HepG2 (cell line): ENCODE data around the gene PTPRH.

Experiments used
- EP300 ChIP-seq, 3 experiments: sonication (generic) in 1 of 3; formaldehyde crosslinking in 1 of 3; IDR thresholded peaks; 2 replicates each; pipeline versions ENCODE4 v1.5.1 to v1.6.1; 2011 to 2020; ENCODE audit warnings: low read depth in 2 of 3, low read length in 2 of 3, borderline replicate concordance in 1 of 3, improper control_type of control experiment in 1 of 3, mild to moderate bottlenecking in 1 of 3, missing genetic modification reagents in 1 of 3, moderate library complexity in 1 of 3
- GATAD2A ChIP-seq: IDR thresholded peaks from 2 replicates; pipeline ENCODE4 v1.6.1; 2016
- MIER3 ChIP-seq: IDR thresholded peaks from 2 replicates; pipeline ENCODE4 v1.6.1; 2016; ENCODE audit warnings: missing compliant biosample characterization, borderline replicate concordance
- POLR2A ChIP-seq, 2 experiments: IDR thresholded peaks; 2 replicates each; pipeline ENCODE4 v1.6.1; 2011; ENCODE audit warnings: low read depth in 2 of 2, low read length in 2 of 2, mild to moderate bottlenecking in 1 of 2, moderate library complexity in 1 of 2; ENCODE audit not compliant: insufficient read depth in 1 of 2
- TCF12 ChIP-seq, 2 experiments: fragments of 450-650 bp in 1 of 2; sonication (generic) in 1 of 2; formaldehyde crosslinking in 1 of 2; IDR thresholded peaks; 2 replicates each; pipeline versions ENCODE4 v1.6.1 to v1.8.0; 2017 to 2022; ENCODE audit warnings: antibody characterized with exemption in 1 of 2, mild to moderate bottlenecking in 1 of 2, missing genetic modification reagents in 1 of 2, moderate library complexity in 1 of 2
- TF ChIP-seq, protein P1 (sequence below): sonication (generic); formaldehyde crosslinking; IDR thresholded peaks from 2 replicates; pipeline ENCODE4 v1.5.0; 2020; ENCODE audit warnings: mild to moderate bottlenecking, missing genetic modification reagents, moderate library complexity
- TF ChIP-seq, protein P2 (sequence below): sonication (generic); formaldehyde crosslinking; IDR thresholded peaks from 2 replicates; pipeline ENCODE4 v1.5.0; 2020; ENCODE audit warnings: mild to moderate bottlenecking, missing genetic modification reagents

DNA sequence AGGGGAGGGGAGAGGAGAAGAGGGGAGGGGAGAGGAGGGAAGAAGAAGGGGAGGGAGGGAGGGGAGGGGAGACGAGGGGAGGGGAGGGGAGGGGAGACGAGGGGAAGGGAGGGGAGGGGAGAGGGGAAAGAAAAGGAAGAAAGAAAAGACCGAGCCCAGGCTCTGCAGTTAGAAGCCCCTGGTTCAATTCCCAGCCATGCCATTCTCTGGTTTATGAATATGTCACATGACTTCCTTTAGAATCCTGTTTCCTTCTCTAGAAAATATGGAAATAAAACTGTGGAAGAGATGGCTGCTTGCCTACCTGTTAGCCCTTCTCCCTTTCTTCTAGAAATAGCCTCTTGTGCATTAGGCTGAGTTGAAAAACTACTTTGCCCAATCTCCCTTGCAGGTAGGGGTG, 74.6 kb downstream of the PTPRH start:
- TF ChIP-seq, protein P1, sequence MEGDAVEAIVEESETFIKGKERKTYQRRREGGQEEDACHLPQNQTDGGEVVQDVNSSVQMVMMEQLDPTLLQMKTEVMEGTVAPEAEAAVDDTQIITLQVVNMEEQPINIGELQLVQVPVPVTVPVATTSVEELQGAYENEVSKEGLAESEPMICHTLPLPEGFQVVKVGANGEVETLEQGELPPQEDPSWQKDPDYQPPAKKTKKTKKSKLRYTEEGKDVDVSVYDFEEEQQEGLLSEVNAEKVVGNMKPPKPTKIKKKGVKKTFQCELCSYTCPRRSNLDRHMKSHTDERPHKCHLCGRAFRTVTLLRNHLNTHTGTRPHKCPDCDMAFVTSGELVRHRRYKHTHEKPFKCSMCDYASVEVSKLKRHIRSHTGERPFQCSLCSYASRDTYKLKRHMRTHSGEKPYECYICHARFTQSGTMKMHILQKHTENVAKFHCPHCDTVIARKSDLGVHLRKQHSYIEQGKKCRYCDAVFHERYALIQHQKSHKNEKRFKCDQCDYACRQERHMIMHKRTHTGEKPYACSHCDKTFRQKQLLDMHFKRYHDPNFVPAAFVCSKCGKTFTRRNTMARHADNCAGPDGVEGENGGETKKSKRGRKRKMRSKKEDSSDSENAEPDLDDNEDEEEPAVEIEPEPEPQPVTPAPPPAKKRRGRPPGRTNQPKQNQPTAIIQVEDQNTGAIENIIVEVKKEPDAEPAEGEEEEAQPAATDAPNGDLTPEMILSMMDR (CRISPR knock-in tag), result no peak
- TF ChIP-seq GATAD2A (CRISPR knock-in tag), result no peak
- no peak for TF ChIP-seq MIER3 (CRISPR knock-in tag)
- no peak for TF ChIP-seq TCF12 (IDR thresholded peaks at IDR 0.05)
- TF ChIP-seq TCF12 (CRISPR knock-in tag; IDR thresholded peaks at IDR 0.05), result no peak
- TF ChIP-seq POLR2A (IDR thresholded peaks at IDR 0.05; ENCODE audit: insufficient read depth in 1 of 2, low read depth in 2 of 2, low read length in 2 of 2), result no peak
- TF ChIP-seq, protein P2, sequence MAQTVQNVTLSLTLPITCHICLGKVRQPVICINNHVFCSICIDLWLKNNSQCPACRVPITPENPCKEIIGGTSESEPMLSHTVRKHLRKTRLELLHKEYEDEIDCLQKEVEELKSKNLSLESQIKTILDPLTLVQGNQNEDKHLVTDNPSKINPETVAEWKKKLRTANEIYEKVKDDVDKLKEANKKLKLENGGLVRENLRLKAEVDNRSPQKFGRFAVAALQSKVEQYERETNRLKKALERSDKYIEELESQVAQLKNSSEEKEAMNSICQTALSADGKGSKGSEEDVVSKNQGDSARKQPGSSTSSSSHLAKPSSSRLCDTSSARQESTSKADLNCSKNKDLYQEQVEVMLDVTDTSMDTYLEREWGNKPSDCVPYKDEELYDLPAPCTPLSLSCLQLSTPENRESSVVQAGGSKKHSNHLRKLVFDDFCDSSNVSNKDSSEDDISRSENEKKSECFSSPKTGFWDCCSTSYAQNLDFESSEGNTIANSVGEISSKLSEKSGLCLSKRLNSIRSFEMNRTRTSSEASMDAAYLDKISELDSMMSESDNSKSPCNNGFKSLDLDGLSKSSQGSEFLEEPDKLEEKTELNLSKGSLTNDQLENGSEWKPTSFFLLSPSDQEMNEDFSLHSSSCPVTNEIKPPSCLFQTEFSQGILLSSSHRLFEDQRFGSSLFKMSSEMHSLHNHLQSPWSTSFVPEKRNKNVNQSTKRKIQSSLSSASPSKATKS (CRISPR knock-in tag), result no peak
- TF ChIP-seq EP300 (IDR thresholded peaks at IDR 0.05; ENCODE audit: low read depth in 2 of 2, low read length in 2 of 2), result no peak
- TF ChIP-seq EP300 (CRISPR knock-in tag; IDR thresholded peaks at IDR 0.05; ENCODE audit: borderline replicate concordance), result no peak
